ENCODE data around the gene LIMK1. TPM values are rescaled to one million over a fixed set of nuclear protein-coding genes. Genes with fewer than 3 reads are reported as not detected.

The LIMK1 gene
- total RNA-seq, 3 donors from 2014 or later = 18.0 to 18.6 (median 18.1) TPM

DNA sequence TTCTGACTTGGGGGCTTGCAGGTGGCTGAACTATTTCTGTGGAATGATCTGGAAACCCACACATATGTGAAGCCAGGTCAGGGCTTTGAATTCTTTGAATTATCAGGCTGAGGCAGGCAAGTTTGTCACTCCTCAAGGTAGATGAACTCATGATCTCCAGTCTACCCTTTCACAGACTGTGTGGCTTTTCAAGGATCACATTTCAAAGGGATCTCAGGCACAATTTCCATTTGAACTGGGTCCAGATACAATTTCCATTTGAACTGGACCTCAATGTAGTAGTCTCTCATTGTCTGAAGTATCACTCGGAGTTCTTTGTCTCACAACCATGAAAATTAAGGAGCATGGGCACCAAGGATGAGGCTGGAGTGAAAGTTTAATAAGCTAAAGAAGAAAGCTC, 64.9 kb downstream of the LIMK1 start:
- Histone ChIP-seq H3K4me1 (no peaks in the 10 kb centered on the region), H3K27ac (no peak overlapping the region), H3K9me3 (peaks cover 2 to 8% of the 10 kb centered on the region in 2 donors), H3K36me3 (no peaks in the 10 kb centered on the region), H3K27me3 (no peaks in the 10 kb centered on the region), H3K4me3 (no peak overlapping the region)
- DNase-seq (ENCODE audit: low spot score in 2 of 2) = no peak
- TF ChIP-seq POLR2A (IDR thresholded peaks at IDR 0.05) (no peak), POLR2AphosphoS5 (IDR thresholded peaks at IDR 0.05) (no peak)
- TF ChIP-seq, protein P1, sequence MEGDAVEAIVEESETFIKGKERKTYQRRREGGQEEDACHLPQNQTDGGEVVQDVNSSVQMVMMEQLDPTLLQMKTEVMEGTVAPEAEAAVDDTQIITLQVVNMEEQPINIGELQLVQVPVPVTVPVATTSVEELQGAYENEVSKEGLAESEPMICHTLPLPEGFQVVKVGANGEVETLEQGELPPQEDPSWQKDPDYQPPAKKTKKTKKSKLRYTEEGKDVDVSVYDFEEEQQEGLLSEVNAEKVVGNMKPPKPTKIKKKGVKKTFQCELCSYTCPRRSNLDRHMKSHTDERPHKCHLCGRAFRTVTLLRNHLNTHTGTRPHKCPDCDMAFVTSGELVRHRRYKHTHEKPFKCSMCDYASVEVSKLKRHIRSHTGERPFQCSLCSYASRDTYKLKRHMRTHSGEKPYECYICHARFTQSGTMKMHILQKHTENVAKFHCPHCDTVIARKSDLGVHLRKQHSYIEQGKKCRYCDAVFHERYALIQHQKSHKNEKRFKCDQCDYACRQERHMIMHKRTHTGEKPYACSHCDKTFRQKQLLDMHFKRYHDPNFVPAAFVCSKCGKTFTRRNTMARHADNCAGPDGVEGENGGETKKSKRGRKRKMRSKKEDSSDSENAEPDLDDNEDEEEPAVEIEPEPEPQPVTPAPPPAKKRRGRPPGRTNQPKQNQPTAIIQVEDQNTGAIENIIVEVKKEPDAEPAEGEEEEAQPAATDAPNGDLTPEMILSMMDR (IDR thresholded peaks at IDR 0.05) = no peak
- intact Hi-C loops (cut with DNase I; ENCODE audit: low total_unique reads) = no loop called here

DNA sequence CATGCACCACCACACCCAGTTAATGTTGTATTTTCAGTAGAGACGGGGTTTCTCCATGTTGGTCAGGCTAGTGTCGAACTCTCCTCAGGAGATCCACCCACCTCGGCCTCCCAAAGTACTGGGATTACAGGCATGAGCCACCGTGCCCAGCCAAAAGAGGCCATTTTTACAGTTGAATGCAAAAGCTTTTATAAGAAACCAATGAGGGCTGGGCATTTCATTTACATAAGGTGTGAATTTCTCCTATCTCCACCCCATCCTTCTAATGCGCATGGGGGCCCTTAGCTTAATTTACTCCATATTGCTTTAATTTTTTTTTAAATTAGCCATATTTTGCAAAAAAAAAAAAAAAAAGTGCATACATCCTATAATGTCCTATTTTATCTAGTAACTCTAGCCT, 65.5 kb downstream of the LIMK1 start:
- intact Hi-C loops (cut with DNase I; ENCODE audit: low total_unique reads) = no loop called here

DNA sequence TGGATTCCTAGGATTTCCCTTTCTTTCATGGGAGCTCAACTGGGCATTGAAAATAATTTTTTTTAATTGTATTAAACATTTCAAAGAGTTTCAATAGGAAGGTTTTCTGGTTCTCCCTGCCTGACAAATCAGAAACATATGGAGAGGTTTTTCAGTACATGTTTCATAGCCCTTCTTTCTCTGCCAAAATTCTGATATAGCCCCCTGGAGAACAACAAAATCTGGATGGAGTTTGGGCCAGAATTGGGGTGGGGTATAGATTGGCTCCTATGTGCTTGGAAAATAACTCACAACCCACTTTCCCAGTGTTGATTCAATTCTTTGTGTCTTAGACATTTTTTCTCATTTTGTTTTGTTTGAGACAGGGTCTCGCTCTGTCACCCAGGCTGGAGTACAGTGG, 66.0 kb downstream of the LIMK1 start:
- TF ChIP-seq, protein P1 (IDR thresholded peaks at IDR 0.05) = no peak
- no peak for TF ChIP-seq POLR2AphosphoS5 (IDR thresholded peaks at IDR 0.05)
- no peak for TF ChIP-seq POLR2A (IDR thresholded peaks at IDR 0.05)
- Histone ChIP-seq H3K9me3 (peaks cover 2 to 8% of the 10 kb centered on the region in 2 donors), H3K36me3 (no peaks in the 10 kb centered on the region), H3K27me3 (no peaks in the 10 kb centered on the region), H3K4me1 (no peaks in the 10 kb centered on the region), H3K4me3 (no peak overlapping the region), H3K27ac (no peak overlapping the region)
- intact Hi-C loops (cut with DNase I; ENCODE audit: low total_unique reads) = no loop called here
- no peak for DNase-seq (ENCODE audit: low spot score in 2 of 2)

More for the DNA sequence above, 65.5 kb downstream of the LIMK1 start:
- H3K4me3 ChIP-seq = no peak overlapping the region
- H3K27me3 ChIP-seq = no peaks in the 10 kb centered on the region
- TF ChIP-seq, protein P1 (IDR thresholded peaks at IDR 0.05) = no peak
- no peak for TF ChIP-seq POLR2AphosphoS5 (IDR thresholded peaks at IDR 0.05)
- TF ChIP-seq POLR2A (IDR thresholded peaks at IDR 0.05) = no peak
- no peaks in the 10 kb centered on the region for H3K36me3 ChIP-seq
- H3K9me3 ChIP-seq = peaks cover 2 to 8% of the 10 kb centered on the region in 2 donors
- H3K4me1 ChIP-seq = no peaks in the 10 kb centered on the region
- H3K27ac ChIP-seq = no peak overlapping the region
- no peak for DNase-seq (ENCODE audit: low spot score in 2 of 2)

DNA sequence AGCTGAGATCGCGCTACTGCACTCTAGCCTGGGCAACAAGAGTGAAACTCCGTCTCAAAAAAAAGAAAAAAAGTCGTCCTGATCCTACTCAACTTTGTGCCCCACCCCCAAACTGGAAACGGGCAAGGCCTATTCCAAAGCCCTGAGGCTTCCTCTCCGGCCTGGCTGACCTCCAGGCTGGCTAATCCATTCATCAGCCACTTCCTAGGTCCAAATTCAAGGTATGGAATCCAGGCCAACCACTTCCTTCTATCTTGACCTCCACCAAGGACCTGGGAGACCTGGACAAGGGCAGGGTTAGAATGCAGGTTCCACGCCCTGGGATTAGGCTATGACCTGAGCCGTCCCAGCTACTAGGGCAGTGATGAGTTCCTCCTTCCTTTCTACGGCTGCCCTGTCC, 70.1 kb downstream of the LIMK1 start:
- no peak for DNase-seq (ENCODE audit: low spot score in 2 of 2)
- Histone ChIP-seq H3K9me3 (no peaks in the 10 kb centered on the region), H3K4me3 (no peak overlapping the region), H3K27ac (no peak overlapping the region), H3K36me3 (no peaks in the 10 kb centered on the region), H3K4me1 (no peaks in the 10 kb centered on the region), H3K27me3 (no peaks in the 10 kb centered on the region)
- intact Hi-C loops (cut with DNase I; ENCODE audit: low total_unique reads) = no loop called here
- TF ChIP-seq POLR2AphosphoS5 (IDR thresholded peaks at IDR 0.05) = no peak
- TF ChIP-seq, protein P1 (IDR thresholded peaks at IDR 0.05) = no peak
- no peak for TF ChIP-seq POLR2A (IDR thresholded peaks at IDR 0.05)

DNA sequence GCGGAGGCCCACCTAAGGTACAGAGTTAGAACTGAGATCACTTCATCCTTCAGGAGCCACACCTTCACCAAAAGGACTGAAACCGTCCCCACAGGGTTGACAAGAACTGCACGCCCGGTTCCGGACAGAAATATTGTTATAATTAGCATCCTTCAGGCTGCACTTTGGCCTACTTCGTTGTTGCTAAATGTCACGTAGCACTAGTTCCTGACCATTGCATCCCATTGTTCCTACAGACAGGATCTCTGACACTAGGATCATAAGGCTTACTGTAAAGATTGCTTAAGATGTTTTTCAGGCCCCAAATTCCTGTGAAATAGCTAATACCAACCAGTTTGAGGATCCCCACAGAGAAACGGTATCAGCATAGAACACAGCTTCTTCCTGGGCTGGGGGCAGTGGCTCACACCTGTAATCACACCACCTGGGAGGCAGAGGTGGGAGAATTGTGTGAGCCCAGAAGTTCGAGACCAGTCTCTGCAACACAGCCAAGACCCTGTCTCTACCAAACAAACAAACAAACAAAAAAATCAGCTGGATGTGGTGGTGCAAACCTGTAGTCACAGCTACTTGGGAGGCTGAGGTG, 72.3 kb downstream of the LIMK1 start:
- H3K27ac ChIP-seq = no peak overlapping the region
- TF ChIP-seq POLR2A (IDR thresholded peaks at IDR 0.05) (no peak), POLR2AphosphoS5 (IDR thresholded peaks at IDR 0.05) (no peak)
- TF ChIP-seq, protein P1 (IDR thresholded peaks at IDR 0.05) = no peak
- H3K36me3 ChIP-seq = no peaks in the 10 kb centered on the region
- no peak overlapping the region for H3K4me3 ChIP-seq
- DNase-seq (ENCODE audit: low spot score in 2 of 2) = no peak
- intact Hi-C loops (cut with DNase I; ENCODE audit: low total_unique reads) = no loop called here
- no peaks in the 10 kb centered on the region for H3K9me3 ChIP-seq
- no peaks in the 10 kb centered on the region for H3K4me1 ChIP-seq
- H3K27me3 ChIP-seq = no peaks in the 10 kb centered on the region

All from breast epithelium (tissue), 4 donors.